Kidney (tissue), 14 donors: ENCODE data around the gene BMP8B. TPM values are rescaled to one million over a fixed set of nuclear protein-coding genes. Genes with fewer than 3 reads are reported as not detected.
A peak's percentile ranks its signal among the peaks of the same experiment; 100 is the strongest.

Experiments used
- DNase-seq, 5 donors: peaks; one replicate each; pipeline ENCODE4 v3.0.0-alpha.2; 2013 to 2020
- FAIRE-seq: peaks from 2 replicates; lab custom pipeline; 2012; peaks lifted over from hg19 to GRCh38; lab: Jason Lieb, UNC
- H3K27ac ChIP-seq, 2 donors: one replicate each; pipeline ENCODE4 v1.7.0; 2013; ENCODE audit warnings: low read depth in 2 of 2, low read length in 2 of 2, inconsistent platforms in 1 of 2
- H3K27me3 ChIP-seq: one replicate; pipeline ENCODE4 v1.7.1; 2013; ENCODE audit warnings: low read length, inconsistent platforms; ENCODE audit not compliant: control insufficient read depth, insufficient read depth
- H3K36me3 ChIP-seq, 3 donors: one replicate each; pipeline versions ENCODE4 v1.7.0 to v1.7.1; 2013; ENCODE audit warnings: low read length in 3 of 3, control low read depth in 1 of 3, inconsistent platforms in 1 of 3; ENCODE audit not compliant: insufficient read depth in 3 of 3, control insufficient read depth in 2 of 3
- H3K4me1 ChIP-seq, 3 donors: one replicate each; pipeline versions ENCODE4 v1.7.0 to v1.7.1; 2013; ENCODE audit warnings: low read length in 3 of 3, inconsistent platforms in 1 of 3, low read depth in 1 of 3; ENCODE audit not compliant: control insufficient read depth in 2 of 3, insufficient read depth in 2 of 3
- H3K4me3 ChIP-seq, 3 donors: one replicate each; pipeline versions ENCODE4 v1.7.0 to v1.8.1; 2013; ENCODE audit warnings: low read length in 3 of 3, control low read depth in 1 of 3, inconsistent platforms in 1 of 3
- H3K9ac ChIP-seq, 3 donors: one replicate each; pipeline versions ENCODE4 v1.7.0 to v1.7.1; 2013; ENCODE audit warnings: low read length in 3 of 3, control low read depth in 1 of 3, inconsistent platforms in 1 of 3
- H3K9me3 ChIP-seq, 3 donors: one replicate each; pipeline versions ENCODE4 v1.7.0 to v1.7.1; 2013; ENCODE audit warnings: low read length in 3 of 3, control low read depth in 1 of 3, inconsistent platforms in 1 of 3; ENCODE audit not compliant: control insufficient read depth in 2 of 3, insufficient read depth in 1 of 3
- intact Hi-C: fragments of 100-400 bp; cut with DNase I; formaldehyde crosslinking; loops from one replicate; pipeline ENCODE4 v1.11.1; 2022
- polyA plus RNA-seq: library from polyadenylated mRNA; stranded (reverse); fragments of 350-450 nt; fragmentation: Illumina TruSeq; extraction: RNeasy Lipid Tissue Mini Kit (QIAGEN cat#74804); gene quantifications from one replicate; pipeline ENCODE4 v1.2.3, GENCODE V29; 2014; ENCODE audit warnings: low read depth, low replicate concordance; ENCODE audit not compliant: insufficient read depth
- total RNA-seq: library from RNA; stranded (reverse); fragmentation: NEBNext Ultra II Directional; extraction: Animal tissue kit (Norgen Biotek cat#: 25700); gene quantifications from one replicate; pipeline ENCODE4 v1.2.1, GENCODE V29; 2021
- TF ChIP-seq, protein P1 (sequence below): IDR thresholded peaks from 3 replicates; pipeline ENCODE4 v1.5.1; 2012; ENCODE audit warnings: mild to moderate bottlenecking, moderate library complexity, borderline replicate concordance; ENCODE audit not compliant: insufficient read depth; ENCODE audit errors: extremely low read depth
- donor health status: control.
- donor health status: control.
- donor health status: control.
- donor health status: control.
- donor health status: control.
- donor health status: DM: yes; HTN: yes; CAD: no.
- donor health status: Normal renal cell carcinoma (clear cell type).

Gene BMP8B
- total and polyA plus RNA-seq, 2 donors from 2014 or later = 0.34 to 4.9 TPM

DNA sequence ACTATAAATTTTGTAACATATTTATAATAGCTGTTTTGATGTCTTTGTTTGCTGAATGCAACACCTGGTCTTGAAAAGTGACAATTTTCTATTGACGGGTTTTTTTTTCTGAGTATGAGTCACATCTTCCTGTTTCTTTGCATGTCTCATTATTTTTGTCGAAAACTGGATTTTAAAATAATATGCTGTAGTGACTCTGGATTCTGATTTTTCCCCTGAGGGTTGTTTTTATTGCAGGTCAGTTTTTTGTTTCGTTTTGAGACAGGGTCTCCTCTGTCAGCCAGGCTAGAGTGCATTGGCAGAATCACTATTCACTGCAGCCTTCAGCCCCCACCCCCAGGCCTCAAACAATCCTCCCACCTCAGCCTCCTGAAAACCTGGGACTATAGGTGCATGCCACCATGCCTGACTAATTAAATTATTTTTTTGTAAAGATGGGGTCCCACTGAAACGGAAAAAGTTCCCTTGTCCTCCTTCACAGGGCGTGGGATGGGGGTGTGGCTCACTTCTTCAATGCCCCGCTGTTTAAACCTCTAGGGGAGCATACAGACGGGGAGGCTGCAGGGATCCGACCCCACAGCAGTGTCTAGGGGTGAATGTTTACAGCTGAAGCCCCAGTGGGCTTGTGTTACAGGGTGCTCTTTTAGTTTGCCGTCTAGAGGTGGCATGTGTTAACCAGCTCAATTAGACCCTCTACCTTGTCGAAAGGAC, 61.3 kb downstream of the BMP8B start:
- H3K4me3 ChIP-seq = no peak overlapping the region
- no peaks in the 10 kb centered on the region for H3K4me1 ChIP-seq
- H3K27me3 ChIP-seq = peaks cover 25% of the 10 kb centered on the region
- FAIRE-seq (no peak), DNase-seq (peak in 1 of 5 donors; percentile 35)
- TF ChIP-seq, protein P1, sequence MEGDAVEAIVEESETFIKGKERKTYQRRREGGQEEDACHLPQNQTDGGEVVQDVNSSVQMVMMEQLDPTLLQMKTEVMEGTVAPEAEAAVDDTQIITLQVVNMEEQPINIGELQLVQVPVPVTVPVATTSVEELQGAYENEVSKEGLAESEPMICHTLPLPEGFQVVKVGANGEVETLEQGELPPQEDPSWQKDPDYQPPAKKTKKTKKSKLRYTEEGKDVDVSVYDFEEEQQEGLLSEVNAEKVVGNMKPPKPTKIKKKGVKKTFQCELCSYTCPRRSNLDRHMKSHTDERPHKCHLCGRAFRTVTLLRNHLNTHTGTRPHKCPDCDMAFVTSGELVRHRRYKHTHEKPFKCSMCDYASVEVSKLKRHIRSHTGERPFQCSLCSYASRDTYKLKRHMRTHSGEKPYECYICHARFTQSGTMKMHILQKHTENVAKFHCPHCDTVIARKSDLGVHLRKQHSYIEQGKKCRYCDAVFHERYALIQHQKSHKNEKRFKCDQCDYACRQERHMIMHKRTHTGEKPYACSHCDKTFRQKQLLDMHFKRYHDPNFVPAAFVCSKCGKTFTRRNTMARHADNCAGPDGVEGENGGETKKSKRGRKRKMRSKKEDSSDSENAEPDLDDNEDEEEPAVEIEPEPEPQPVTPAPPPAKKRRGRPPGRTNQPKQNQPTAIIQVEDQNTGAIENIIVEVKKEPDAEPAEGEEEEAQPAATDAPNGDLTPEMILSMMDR = no peak
- no peaks in the 10 kb centered on the region for H3K36me3 ChIP-seq
- intact Hi-C loops = loop anchor here (10.0 kb wide), 2 partner anchors 117 to 123 kb away; no protein-coding TSS in a partner anchor
- H3K27ac ChIP-seq = no peak overlapping the region
- no peak overlapping the region for H3K9ac ChIP-seq
- H3K9me3 ChIP-seq = no peaks in the 10 kb centered on the region

DNA sequence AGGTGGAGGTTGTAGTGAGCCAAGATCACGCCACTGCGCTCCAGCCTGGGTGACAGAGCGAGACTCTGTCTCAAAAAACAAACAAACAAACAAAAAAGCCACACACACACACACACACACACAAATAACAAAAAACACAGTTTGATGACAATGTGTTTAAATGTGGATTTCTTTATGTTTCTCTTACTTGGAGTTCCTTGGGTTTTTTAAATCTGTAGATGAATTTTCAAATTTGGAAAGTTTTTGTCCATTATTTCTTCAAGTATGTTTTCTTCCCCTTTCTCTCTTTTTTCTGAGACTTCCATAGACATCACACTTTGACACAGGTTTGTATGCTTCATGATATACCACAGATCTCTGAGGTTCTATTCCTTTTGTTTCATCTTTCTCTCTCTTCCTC, 62.1 kb downstream of the BMP8B start:
- Histone ChIP-seq H3K27me3 (peaks cover 23% of the 10 kb centered on the region), H3K4me3 (no peak overlapping the region), H3K36me3 (no peaks in the 10 kb centered on the region), H3K9ac (no peak overlapping the region), H3K27ac (no peak overlapping the region), H3K9me3 (no peaks in the 10 kb centered on the region), H3K4me1 (no peaks in the 10 kb centered on the region)
- FAIRE-seq (no peak), DNase-seq (no peak)
- TF ChIP-seq, protein P1 = no peak
- intact Hi-C loops = loop anchor here (10.0 kb wide), 2 partner anchors 118 to 122 kb away; no protein-coding TSS in a partner anchor

DNA sequence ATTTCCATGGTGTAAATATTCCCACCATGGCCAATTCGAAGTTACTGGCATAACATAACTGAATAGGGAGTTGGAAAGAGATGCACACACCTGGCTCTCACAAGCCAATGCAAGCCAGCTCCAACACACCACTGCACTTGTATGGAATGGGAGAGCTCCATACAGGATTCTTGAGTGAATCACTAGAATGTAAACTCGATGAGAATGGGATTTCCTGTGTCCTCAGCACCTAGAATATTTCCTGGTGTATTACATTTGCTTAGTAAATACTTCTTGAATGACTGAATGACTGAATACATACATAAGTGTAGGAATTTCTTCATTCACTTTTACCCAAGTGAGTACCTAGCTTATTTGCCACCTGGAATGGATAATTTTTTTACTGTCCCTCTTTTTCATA, 66.2 kb downstream of the BMP8B start:
- no peak for FAIRE-seq
- no peak for DNase-seq
- intact Hi-C loops = loop anchor here (10.0 kb wide), 2 partner anchors 118 to 122 kb away; no protein-coding TSS in a partner anchor
- Histone ChIP-seq H3K9ac (no peak overlapping the region), H3K9me3 (no peaks in the 10 kb centered on the region), H3K4me3 (no peak overlapping the region), H3K27ac (no peak overlapping the region), H3K27me3 (peaks cover 16% of the 10 kb centered on the region), H3K36me3 (no peaks in the 10 kb centered on the region), H3K4me1 (no peaks in the 10 kb centered on the region)
- TF ChIP-seq, protein P1 = no peak
